SH-SY5Y (cell line): ENCODE results near the gene OGN.

Experiments used
- GATA2 ChIP-seq: IDR thresholded peaks from 2 replicates; pipeline ENCODE4 v1.6.1; 2011; ENCODE audit warnings: mild to moderate bottlenecking, low read depth, low read length
- GATA3 ChIP-seq: IDR thresholded peaks from 2 replicates; pipeline ENCODE4 v1.6.1; 2011; ENCODE audit warnings: low read depth, mild to moderate bottlenecking, low read length, moderate library complexity

- TF ChIP-seq GATA2 (no peak), GATA3 (no peak)
These were observed 18.4 kb downstream of the OGN start for GRCh38 chr9:92385953-92386352.
